GM12878 (cell line): ENCODE results near the gene PSMD8. TPM values are rescaled to one million over a fixed set of nuclear protein-coding genes. Genes with fewer than 3 reads are reported as not detected.

Experiments
- BHLHE40 ChIP-seq, 2 experiments: fragments of 450-650 bp in 1 of 2; IDR thresholded peaks; 2 replicates each; pipeline ENCODE4 v1.6.1; 2011 to 2017; ENCODE audit warnings: low read depth in 2 of 2, borderline replicate concordance in 1 of 2, improper control_type of control experiment in 1 of 2, low read length in 1 of 2, mild to moderate bottlenecking in 1 of 2
- ESRRA ChIP-seq: IDR thresholded peaks from 2 replicates; pipeline ENCODE4 v1.6.1; 2012; ENCODE audit warnings: mild to moderate bottlenecking, low read length, improper control_type of control experiment
- FOXK2 ChIP-seq: fragments of 450-650 bp; IDR thresholded peaks from 2 replicates; pipeline ENCODE4 v1.6.1; 2017; ENCODE audit warnings: mild to moderate bottlenecking, moderate library complexity
- IRF3 ChIP-seq: fragments of 450-650 bp; IDR thresholded peaks from 2 replicates; pipeline ENCODE4 v1.6.1; 2014; ENCODE audit warnings: mild to moderate bottlenecking
- NR2C1 ChIP-seq: fragments of 450-650 bp; IDR thresholded peaks from 2 replicates; pipeline ENCODE4 v1.6.1; 2017; ENCODE audit warnings: antibody characterized with exemption, mild to moderate bottlenecking, moderate library complexity
- NR2C2 ChIP-seq: IDR thresholded peaks from 2 replicates; pipeline ENCODE4 v1.6.1; 2011; ENCODE audit warnings: borderline replicate concordance, low read depth; ENCODE audit not compliant: control insufficient read depth, insufficient read length
- SMAD1 ChIP-seq: fragments of 450-650 bp; IDR thresholded peaks from 2 replicates; pipeline ENCODE4 v1.6.1; 2018; ENCODE audit warnings: mild to moderate bottlenecking, low read depth; ENCODE audit not compliant: partially characterized antibody
- SP1 ChIP-seq: IDR thresholded peaks from one replicate; pipeline ENCODE4 v1.6.1; 2011; ENCODE audit warnings: low read depth, low read length
- YBX1 ChIP-seq: fragments of 450-650 bp; IDR thresholded peaks from 2 replicates; pipeline ENCODE4 v1.6.1; 2016; ENCODE audit warnings: antibody characterized with exemption
- polyA plus RNA-seq, 11 experiments: library from polyadenylated mRNA; depleted of rRNA in 4 of 11; unstranded in 6 of 11; stranded (reverse) in 5 of 11; fragments of >200 nt; fragmentation: Nextera tagmentation in 4 of 11; fragmentation: Illumina TruSeq in 1 of 11; extraction: Ambion mirVana in 4 of 11; extraction: Trizol in 1 of 11; gene quantifications; 1 replicate in 1 of 11; 2 replicates in 10 of 11; pipeline versions ENCODE4 v1.2.1 to v1.2.3, GENCODE V29; 2011 to 2016; ENCODE audit warnings: inconsistent platforms in 2 of 11, missing spikeins in 2 of 11, low read depth in 1 of 11
- total RNA-seq, 4 experiments: library from RNA; depleted of rRNA in 3 of 4; stranded (reverse); fragments of >200 nt in 3 of 4; fragmentation: Illumina TruSeq in 1 of 4; extraction: Trizol in 1 of 4; gene quantifications; 2 replicates each; pipeline versions ENCODE4 v1.2.1 to v1.2.3, GENCODE V29; 2013 to 2021
- TF ChIP-seq, protein P1 (sequence below): IDR thresholded peaks from 2 replicates; pipeline ENCODE4 v1.6.1; 2012; ENCODE audit warnings: low read depth, low read length, improper control_type of control experiment
- TF ChIP-seq, protein P2 (sequence below): IDR thresholded peaks from 2 replicates; pipeline ENCODE4 v1.6.1; 2012; ENCODE audit warnings: low read depth, low read length, improper control_type of control experiment

PSMD8 gene
- total and polyA plus RNA-seq, 10 of the 15 experiments (the other 5 are each of a cell fraction or from before 2014, with no cell fraction given), result 81.2 to 409 (median 268) TPM

DNA sequence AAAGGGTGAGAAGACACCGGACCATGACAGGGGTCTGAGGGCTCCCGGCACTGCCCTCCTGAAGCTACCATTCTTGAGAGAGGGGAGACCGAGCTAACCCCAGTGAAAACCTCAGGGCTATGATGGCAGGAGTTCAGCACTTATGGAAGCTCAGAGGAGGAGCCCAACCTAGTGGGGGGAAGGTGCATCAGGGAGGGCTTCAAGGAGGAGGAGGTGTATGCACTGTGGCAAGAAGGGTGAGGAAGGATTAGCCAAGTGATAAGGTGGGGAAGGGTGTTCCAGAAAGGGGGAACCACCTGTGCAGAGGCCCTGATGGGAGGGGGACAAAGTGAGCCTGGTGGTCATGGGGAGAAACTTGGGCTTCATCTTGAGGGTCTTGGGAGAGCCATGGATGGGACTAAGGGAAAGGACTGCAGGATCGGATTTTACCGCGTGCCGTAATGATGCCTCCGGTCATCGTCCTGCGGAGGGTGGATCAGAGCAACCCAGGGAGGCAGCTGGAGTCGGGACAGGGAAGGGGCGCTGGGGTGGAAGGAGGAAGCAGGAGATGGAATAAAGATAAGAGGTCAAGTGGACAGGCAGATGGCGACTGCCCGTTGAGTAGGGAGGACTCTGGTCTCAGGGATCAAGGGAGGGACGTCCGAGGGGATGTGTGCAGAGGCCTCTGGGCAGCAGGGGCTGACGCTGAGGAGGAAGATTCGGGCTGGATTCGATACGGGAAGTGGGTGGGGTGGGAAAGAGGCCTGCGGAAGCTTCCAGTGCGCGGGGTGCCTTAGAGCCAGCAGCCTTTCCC, 13.3 kb upstream of the PSMD8 start (continued):
- TF ChIP-seq NR2C2 (no peak), ESRRA (no peak), SMAD1 (no peak), FOXK2 (no peak), BHLHE40 (IDR thresholded peaks at IDR 0.05; ENCODE audit: borderline replicate concordance in 1 of 2, low read depth in 2 of 2, low read length in 1 of 2) (no peak), YBX1 (no peak), IRF3 (no peak), SP1 (no peak), NR2C1 (no peak)
- TF ChIP-seq, protein P1, sequence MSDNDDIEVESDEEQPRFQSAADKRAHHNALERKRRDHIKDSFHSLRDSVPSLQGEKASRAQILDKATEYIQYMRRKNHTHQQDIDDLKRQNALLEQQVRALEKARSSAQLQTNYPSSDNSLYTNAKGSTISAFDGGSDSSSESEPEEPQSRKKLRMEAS, result no peak
- TF ChIP-seq, protein P2, sequence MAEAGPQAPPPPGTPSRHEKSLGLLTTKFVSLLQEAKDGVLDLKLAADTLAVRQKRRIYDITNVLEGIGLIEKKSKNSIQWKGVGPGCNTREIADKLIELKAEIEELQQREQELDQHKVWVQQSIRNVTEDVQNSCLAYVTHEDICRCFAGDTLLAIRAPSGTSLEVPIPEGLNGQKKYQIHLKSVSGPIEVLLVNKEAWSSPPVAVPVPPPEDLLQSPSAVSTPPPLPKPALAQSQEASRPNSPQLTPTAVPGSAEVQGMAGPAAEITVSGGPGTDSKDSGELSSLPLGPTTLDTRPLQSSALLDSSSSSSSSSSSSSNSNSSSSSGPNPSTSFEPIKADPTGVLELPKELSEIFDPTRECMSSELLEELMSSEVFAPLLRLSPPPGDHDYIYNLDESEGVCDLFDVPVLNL, result no peak
